Right lobe of liver (tissue), 4 donors: ENCODE measurements around the gene ST8SIA5.

ENCODE experiments used
- POLR2A ChIP-seq: fragments of 450-650 bp; IDR thresholded peaks from one replicate; pipeline ENCODE4 v1.6.1; 2017; ENCODE audit warnings: antibody characterized with exemption, mild to moderate bottlenecking
- TF ChIP-seq, protein P1 (sequence below), 4 donors: fragments of 200-600 bp in 3 of 4; fragments of 450-650 bp in 1 of 4; IDR thresholded peaks; one replicate each; pipeline versions ENCODE4 v1.5.1 to v1.8.0; 2016 to 2022; ENCODE audit warnings: antibody characterized with exemption in 4 of 4, mild to moderate bottlenecking in 2 of 4
- donor health status: DM: no; HTN: no; CAD: no.
- donor health status: DM: no; HTN: no; CAD: no.
- donor health status: DM: no; HTN: yes; CAD: no.

DNA sequence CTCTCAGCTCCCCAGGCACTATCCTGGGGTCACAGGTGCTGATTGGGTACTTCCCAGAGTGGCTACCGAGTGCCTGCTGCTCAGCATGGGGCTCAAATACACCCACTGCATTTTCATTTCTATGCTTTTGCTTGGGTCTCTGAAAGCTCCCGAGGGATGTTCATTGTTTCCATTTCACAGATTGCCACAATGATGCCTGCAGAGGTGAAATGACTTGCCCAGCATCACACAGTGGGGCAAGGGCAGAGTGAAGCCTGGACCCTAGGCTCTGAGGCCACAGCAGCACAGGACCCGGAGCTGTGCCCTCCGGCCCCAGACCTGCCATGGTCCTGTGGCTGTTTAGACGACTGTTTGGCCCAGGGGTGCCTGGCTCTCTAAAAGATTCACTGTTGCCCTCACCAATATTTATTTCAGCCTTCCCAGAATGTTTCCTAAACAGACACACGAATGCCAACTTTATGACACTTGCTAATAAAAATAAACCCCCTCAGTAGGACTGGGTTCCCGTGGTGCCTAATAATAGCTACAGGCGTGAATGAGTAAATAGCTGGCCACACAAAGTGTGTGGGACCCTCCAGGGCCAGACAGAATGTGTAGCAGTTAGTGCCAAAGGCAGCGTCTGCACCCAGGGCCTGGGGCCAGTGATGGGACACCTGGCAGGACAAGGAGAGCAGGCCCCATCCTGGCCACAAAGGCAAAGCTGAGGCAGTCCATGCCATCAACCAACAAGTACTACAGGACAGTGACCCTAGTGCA lies 11.5 kb upstream of the ST8SIA5 start:
- TF ChIP-seq, protein P1, sequence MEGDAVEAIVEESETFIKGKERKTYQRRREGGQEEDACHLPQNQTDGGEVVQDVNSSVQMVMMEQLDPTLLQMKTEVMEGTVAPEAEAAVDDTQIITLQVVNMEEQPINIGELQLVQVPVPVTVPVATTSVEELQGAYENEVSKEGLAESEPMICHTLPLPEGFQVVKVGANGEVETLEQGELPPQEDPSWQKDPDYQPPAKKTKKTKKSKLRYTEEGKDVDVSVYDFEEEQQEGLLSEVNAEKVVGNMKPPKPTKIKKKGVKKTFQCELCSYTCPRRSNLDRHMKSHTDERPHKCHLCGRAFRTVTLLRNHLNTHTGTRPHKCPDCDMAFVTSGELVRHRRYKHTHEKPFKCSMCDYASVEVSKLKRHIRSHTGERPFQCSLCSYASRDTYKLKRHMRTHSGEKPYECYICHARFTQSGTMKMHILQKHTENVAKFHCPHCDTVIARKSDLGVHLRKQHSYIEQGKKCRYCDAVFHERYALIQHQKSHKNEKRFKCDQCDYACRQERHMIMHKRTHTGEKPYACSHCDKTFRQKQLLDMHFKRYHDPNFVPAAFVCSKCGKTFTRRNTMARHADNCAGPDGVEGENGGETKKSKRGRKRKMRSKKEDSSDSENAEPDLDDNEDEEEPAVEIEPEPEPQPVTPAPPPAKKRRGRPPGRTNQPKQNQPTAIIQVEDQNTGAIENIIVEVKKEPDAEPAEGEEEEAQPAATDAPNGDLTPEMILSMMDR (IDR thresholded peaks at IDR 0.05): no peak
- no peak for TF ChIP-seq POLR2A
